NCI-H345 (cell line): ENCODE results near the gene GALNT7.
A peak's percentile ranks its signal among the peaks of the same experiment; 100 is the strongest.

Experiments used
- DNase-seq: peaks from one replicate; lab custom pipeline; 2025; lab: John Stamatoyannopoulos, UW

Gene GALNT7

GRCh38 chr4:173265751-173266150 lies 97.1 kb downstream of the GALNT7 start:
- DNase-seq, result no peak

- no peak for DNase-seq
These were observed 99.1 kb downstream of the GALNT7 start for GRCh38 chr4:173267711-173268110.

- DNase-seq, result peak; percentile 28
These were observed 100.7 kb downstream of the GALNT7 start for GRCh38 chr4:173269280-173269679.

GRCh38 chr4:173270312-173271027 lies 101.9 kb downstream of the GALNT7 start:
- DNase-seq, result no peak

- no peak for DNase-seq
These were observed 103.7 kb downstream of the GALNT7 start for GRCh38 chr4:173272314-173272713.

GRCh38 chr4:173272996-173273395 lies 104.4 kb downstream of the GALNT7 start:
- no peak for DNase-seq

GRCh38 chr4:173273941-173274340 lies 105.3 kb downstream of the GALNT7 start:
- no peak for DNase-seq

- no peak for DNase-seq
These were observed 106.1 kb downstream of the GALNT7 start for GRCh38 chr4:173274744-173275143.

- DNase-seq, result no peak
These were observed 106.5 kb downstream of the GALNT7 start for GRCh38 chr4:173275150-173275549.

- DNase-seq, result no peak
These were observed 108.7 kb downstream of the GALNT7 start for GRCh38 chr4:173277340-173277739.

GRCh38 chr4:173280998-173281397 lies 112.4 kb downstream of the GALNT7 start:
- DNase-seq, result no peak

- DNase-seq, result no peak
These were observed 113.0 kb downstream of the GALNT7 start for GRCh38 chr4:173281406-173282255.

GRCh38 chr4:173282256-173282562 lies 113.6 kb downstream of the GALNT7 start:
- DNase-seq, result no peak

GRCh38 chr4:173282626-173283025 lies 114.0 kb downstream of the GALNT7 start:
- DNase-seq, result no peak

GRCh38 chr4:173284463-173284862 lies 115.9 kb downstream of the GALNT7 start:
- DNase-seq, result no peak

GRCh38 chr4:173287486-173287885 lies 118.9 kb downstream of the GALNT7 start:
- no peak for DNase-seq

GRCh38 chr4:173288296-173288695 lies 119.7 kb downstream of the GALNT7 start:
- DNase-seq, result no peak

- no peak for DNase-seq
These were observed 120.2 kb downstream of the GALNT7 start for GRCh38 chr4:173288698-173289352.

GRCh38 chr4:173289353-173289727 lies 120.7 kb downstream of the GALNT7 start:
- no peak for DNase-seq

GRCh38 chr4:173291899-173292298 lies 123.3 kb downstream of the GALNT7 start:
- DNase-seq, result no peak

GRCh38 chr4:173293663-173294062 lies 125.1 kb downstream of the GALNT7 start:
- no peak for DNase-seq

- DNase-seq, result no peak
These were observed 125.8 kb downstream of the GALNT7 start for GRCh38 chr4:173294444-173294843.
